Activated naive CD4-positive, alpha-beta T cell treated with anti-CD3 and anti-CD28 coated beads, Interleukin-2, amount 50 U/mL, for 24 hours (primary cell): ENCODE data around the gene TWF1.

Experiments
- H3K27ac Mint-ChIP-seq: one replicate; pipeline ENCODE4 v1.8.0; 2021; ENCODE audit warnings: mild to moderate bottlenecking, mixed read lengths
- H3K27me3 Mint-ChIP-seq: one replicate; pipeline ENCODE4 v1.8.0; 2021; ENCODE audit warnings: mixed read lengths
- H3K36me3 Mint-ChIP-seq: one replicate; pipeline ENCODE4 v1.8.0; 2021; ENCODE audit warnings: mixed read lengths
- H3K4me1 Mint-ChIP-seq: one replicate; pipeline ENCODE4 v1.8.0; 2021; ENCODE audit warnings: mixed read lengths
- H3K4me3 Mint-ChIP-seq: one replicate; pipeline ENCODE4 v1.8.0; 2021; ENCODE audit warnings: mild to moderate bottlenecking, mixed read lengths
- H3K9me3 Mint-ChIP-seq: one replicate; pipeline ENCODE4 v1.8.0; 2021; ENCODE audit warnings: mixed read lengths

Gene TWF1

DNA sequence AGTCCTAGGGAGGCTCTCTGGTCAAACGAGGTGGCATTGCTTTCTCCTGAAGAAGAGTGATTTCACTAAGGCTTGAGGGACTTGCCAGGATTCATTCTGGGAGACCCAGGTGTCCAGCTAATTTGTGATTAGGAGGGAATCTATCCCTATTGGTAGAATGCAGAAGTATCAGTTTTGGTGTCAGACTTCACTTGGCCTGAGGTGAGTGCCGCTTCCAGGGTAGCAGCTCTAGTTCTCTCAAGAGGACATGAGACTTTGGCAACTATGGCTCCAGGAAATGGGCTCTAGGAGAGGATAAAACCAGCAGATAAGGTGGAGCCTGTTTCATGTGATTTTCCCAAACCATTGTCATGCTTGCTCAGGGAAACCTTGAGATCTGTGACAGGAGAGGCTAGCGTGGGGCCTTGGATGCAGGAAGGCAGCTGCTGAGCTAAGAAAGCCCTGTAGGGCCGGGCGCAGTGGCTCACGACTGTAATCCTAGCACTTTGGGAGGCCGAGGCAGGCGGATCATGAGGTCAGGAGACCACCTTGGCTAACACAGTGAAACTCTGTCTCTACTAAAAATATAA, 18.2 kb upstream of the TWF1 start:
- no peaks in the 10 kb centered on the region for H3K4me1 Mint-ChIP-seq

DNA sequence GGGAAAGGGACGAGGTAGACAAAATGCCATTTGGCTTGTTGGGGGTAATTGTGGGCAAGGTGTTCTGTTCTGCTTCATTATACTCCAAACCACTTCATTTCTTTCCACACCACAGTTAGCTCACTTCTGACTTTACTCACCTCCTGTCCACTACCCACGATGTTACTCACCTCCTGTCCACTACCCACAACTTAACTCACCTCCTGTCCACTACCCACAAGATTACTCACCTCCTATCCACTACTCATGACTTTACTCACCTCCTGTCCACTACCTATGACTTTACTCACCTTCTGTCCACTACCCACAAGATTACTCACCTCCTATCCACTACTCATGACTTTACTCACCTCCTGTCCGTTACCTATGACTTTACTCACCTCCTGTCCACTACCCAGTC, 10.1 kb upstream of the TWF1 start:
- H3K27me3 Mint-ChIP-seq, result no peaks in the 10 kb centered on the region
- H3K27ac Mint-ChIP-seq, result peak overlapping the region; percentile 11
- H3K4me1 Mint-ChIP-seq, result peaks cover 22% of the 10 kb centered on the region
- H3K9me3 Mint-ChIP-seq, result no peaks in the 10 kb centered on the region
- H3K4me3 Mint-ChIP-seq, result no peak overlapping the region
- H3K36me3 Mint-ChIP-seq, result peaks cover 2% of the 10 kb centered on the region

More for the DNA sequence above, 18.2 kb upstream of the TWF1 start:
- Mint-ChIP-seq H3K27ac (no peak overlapping the region), H3K27me3 (no peaks in the 10 kb centered on the region), H3K4me3 (no peak overlapping the region), H3K9me3 (no peaks in the 10 kb centered on the region), H3K36me3 (no peaks in the 10 kb centered on the region)

- Mint-ChIP-seq H3K27me3 (no peaks in the 10 kb centered on the region), H3K9me3 (no peaks in the 10 kb centered on the region), H3K27ac (no peak overlapping the region), H3K4me3 (no peak overlapping the region), H3K36me3 (peaks cover 2% of the 10 kb centered on the region), H3K4me1 (peaks cover 30% of the 10 kb centered on the region)
Observed at GRCh38 chr12:43815416-43815815, 9.3 kb upstream of the TWF1 start.

- H3K4me1 Mint-ChIP-seq, result peaks cover 50% of the 10 kb centered on the region
Observed at GRCh38 chr12:43812926-43813325, 6.8 kb upstream of the TWF1 start.

DNA sequence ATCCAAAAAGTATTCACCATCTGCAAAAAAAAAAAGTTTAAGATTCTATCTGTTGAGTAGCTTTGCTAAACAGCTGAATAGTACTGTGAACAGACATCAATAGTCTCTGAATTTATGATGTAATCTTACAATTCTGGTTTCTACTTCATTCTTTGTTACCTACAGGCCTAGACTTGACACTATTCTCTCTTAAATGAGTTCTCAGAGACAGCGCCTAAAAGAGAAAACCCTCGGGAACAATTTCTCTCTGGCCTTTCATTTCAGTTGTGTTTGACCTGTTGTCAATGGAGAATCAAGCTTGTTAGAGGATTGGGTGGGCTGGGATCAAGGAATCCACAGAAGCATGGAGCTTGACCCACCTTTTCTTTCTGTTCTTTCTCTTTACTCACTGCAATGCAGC, 5.9 kb upstream of the TWF1 start:
- Mint-ChIP-seq H3K4me3 (no peak overlapping the region), H3K9me3 (no peaks in the 10 kb centered on the region), H3K36me3 (peaks cover 2% of the 10 kb centered on the region), H3K27ac (peak overlapping the region; percentile 38), H3K27me3 (no peaks in the 10 kb centered on the region), H3K4me1 (peaks cover 59% of the 10 kb centered on the region)

More at GRCh38 chr12:43812926-43813325, 6.8 kb upstream of the TWF1 start:
- H3K36me3 Mint-ChIP-seq, result peaks cover 2% of the 10 kb centered on the region
- no peak overlapping the region for H3K4me3 Mint-ChIP-seq
- no peak overlapping the region for H3K27ac Mint-ChIP-seq
- no peaks in the 10 kb centered on the region for H3K9me3 Mint-ChIP-seq
- no peaks in the 10 kb centered on the region for H3K27me3 Mint-ChIP-seq

DNA sequence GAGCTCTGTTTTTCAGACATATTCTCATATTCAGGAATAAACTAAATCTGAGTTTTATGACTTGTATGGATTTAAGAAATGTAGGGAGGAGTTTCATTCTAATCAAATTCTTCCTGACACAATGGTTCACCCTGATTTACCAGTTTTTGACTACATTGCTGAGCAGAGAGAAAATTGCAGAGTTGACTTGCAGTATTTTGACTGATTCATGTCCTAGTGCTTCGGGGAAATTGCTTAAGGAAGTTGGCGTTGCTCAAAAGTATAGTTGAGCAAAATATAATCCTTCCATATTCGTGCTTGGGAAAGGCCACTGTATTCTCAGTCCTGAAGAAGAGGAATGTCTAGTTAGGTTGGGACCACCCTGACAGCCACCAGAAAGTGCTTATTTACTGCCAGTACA, 1.3 kb upstream of the TWF1 start:
- Mint-ChIP-seq H3K4me1 (peaks cover 72% of the 10 kb centered on the region), H3K36me3 (peaks cover 4% of the 10 kb centered on the region), H3K27ac (peak overlapping the region; percentile 100), H3K27me3 (no peaks in the 10 kb centered on the region), H3K9me3 (no peaks in the 10 kb centered on the region), H3K4me3 (peak overlapping the region; percentile 95)

DNA sequence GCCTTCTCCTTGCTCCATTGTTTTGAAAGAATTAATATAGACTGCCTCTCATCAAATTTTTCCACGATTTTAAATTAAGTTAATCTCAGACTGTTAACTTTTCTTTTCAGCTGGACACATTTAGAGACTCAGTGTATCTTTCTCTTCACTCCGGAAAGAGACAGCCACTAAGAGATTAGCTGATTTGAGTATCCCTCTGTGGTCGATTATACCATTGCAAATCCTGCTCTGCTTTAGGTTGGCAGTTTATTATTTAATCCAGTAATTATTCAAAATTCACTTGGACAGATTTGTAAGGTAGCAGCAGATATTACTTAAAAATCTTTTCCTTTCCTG, 588 bp upstream of the TWF1 start:
- H3K36me3 Mint-ChIP-seq, result peaks cover 4% of the 10 kb centered on the region
- H3K4me1 Mint-ChIP-seq, result peaks cover 70% of the 10 kb centered on the region
- H3K27me3 Mint-ChIP-seq, result no peaks in the 10 kb centered on the region
- peak overlapping the region; percentile 100 for H3K27ac Mint-ChIP-seq
- H3K9me3 Mint-ChIP-seq, result no peaks in the 10 kb centered on the region
- H3K4me3 Mint-ChIP-seq, result peak overlapping the region; percentile 95

DNA sequence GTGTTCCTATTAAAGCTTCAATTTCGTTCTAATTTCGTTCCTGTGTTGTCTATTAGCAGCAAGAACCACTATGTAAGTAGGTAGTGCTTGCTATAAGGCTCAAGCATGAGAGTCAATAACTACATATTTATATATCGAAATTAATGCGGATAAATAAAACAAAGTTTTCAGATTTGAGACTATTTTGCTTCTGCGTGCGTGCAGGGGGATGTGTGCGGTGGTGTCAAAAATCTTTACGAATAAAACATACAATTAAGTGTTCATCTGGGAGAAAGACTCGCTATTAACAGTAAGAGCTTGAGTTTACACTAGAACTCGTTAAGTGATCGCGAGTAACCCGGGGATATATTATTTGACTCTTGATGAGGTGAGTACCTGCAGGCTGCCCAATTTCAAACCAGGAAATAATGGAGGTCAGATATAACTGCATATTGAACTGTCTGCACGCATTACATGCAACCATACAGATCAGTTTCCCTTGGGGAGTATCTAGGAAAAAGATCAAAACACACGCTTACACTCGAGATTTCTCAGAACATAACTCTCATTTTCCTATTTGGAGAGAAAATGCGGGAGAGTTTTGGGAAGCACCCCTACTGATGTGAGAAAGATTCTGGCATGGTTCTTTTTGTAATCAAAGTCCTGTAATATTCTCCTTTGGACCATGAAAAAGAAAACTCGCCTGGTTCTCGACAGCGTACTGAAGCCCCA, 813 bp downstream of the TWF1 start:
- Mint-ChIP-seq H3K9me3 (no peaks in the 10 kb centered on the region), H3K27me3 (no peaks in the 10 kb centered on the region), H3K27ac (peak overlapping the region; percentile 93), H3K36me3 (peaks cover 5% of the 10 kb centered on the region), H3K4me1 (peaks cover 57% of the 10 kb centered on the region), H3K4me3 (peak overlapping the region; percentile 95)

DNA sequence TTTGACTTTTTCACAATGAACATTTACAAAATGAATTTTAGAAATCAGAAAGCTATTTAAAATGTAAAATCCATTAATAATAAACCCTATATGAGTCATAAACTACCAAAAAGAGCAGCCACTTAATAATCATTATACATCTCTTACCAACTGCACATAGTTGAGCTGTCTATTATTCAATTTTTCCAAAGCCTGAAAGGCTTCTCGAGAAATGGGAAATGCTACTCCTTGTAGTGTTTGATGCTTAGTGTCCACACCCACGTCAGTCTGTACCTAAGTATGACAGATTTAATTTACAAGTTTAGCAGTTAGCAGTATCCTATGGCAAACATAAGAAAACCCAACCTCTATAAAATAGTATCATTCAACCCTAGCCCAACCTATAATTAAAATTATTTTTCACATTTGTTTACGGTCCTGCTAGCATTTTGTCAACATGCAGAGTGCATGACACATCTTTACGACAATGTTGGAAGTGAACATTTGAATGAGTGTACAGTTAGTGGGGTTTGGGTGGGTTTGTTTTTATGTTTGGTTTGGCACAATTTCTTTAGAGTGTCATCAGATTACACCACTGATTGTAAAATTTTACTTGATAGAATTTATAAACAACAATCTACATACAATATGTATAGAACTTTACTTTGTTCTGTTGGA, 8.4 kb downstream of the TWF1 start:
- Mint-ChIP-seq H3K36me3 (peaks cover 8% of the 10 kb centered on the region), H3K27ac (no peak overlapping the region), H3K4me3 (no peak overlapping the region), H3K27me3 (no peaks in the 10 kb centered on the region), H3K9me3 (no peaks in the 10 kb centered on the region), H3K4me1 (peaks cover 9% of the 10 kb centered on the region)

- H3K4me1 Mint-ChIP-seq, result peaks cover 4% of the 10 kb centered on the region
- H3K27me3 Mint-ChIP-seq, result no peaks in the 10 kb centered on the region
- no peak overlapping the region for H3K4me3 Mint-ChIP-seq
- no peaks in the 10 kb centered on the region for H3K9me3 Mint-ChIP-seq
- H3K36me3 Mint-ChIP-seq, result peaks cover 8% of the 10 kb centered on the region
- no peak overlapping the region for H3K27ac Mint-ChIP-seq
Observed at GRCh38 chr12:43795716-43796280, 10.3 kb downstream of the TWF1 start.

DNA sequence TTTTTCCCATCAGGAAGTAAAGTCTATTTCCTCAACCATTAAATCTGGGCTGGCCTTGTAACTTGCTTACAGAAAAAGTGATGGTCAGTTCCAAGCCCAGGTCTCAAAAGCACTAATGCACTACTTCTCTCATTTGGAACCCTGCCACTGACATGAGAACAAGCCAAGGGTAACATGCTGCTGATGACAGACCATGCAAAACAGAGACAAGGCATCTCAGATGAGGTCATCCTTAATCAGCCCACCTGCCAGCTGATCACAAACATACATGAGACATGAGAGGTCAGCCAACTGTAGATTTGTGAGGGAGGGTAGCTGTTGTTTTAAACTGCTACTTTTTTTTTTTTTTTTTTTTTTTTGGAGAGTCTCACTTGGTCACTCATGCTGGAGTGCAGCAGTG, 16.2 kb downstream of the TWF1 start:
- Mint-ChIP-seq H3K27ac (no peak overlapping the region), H3K36me3 (no peaks in the 10 kb centered on the region), H3K4me3 (no peak overlapping the region), H3K27me3 (no peaks in the 10 kb centered on the region), H3K4me1 (no peaks in the 10 kb centered on the region), H3K9me3 (no peaks in the 10 kb centered on the region)

GRCh38 chr12:43786899-43787693, 19.0 kb downstream of the TWF1 start:
- H3K27me3 Mint-ChIP-seq, result no peaks in the 10 kb centered on the region
- H3K9me3 Mint-ChIP-seq, result no peaks in the 10 kb centered on the region
- H3K27ac Mint-ChIP-seq, result no peak overlapping the region
- no peak overlapping the region for H3K4me3 Mint-ChIP-seq
- H3K4me1 Mint-ChIP-seq, result no peaks in the 10 kb centered on the region
- peaks cover 5% of the 10 kb centered on the region for H3K36me3 Mint-ChIP-seq

- no peak overlapping the region for H3K4me3 Mint-ChIP-seq
- no peak overlapping the region for H3K27ac Mint-ChIP-seq
- peaks cover 9% of the 10 kb centered on the region for H3K36me3 Mint-ChIP-seq
- no peaks in the 10 kb centered on the region for H3K27me3 Mint-ChIP-seq
- peaks cover 6% of the 10 kb centered on the region for H3K4me1 Mint-ChIP-seq
- H3K9me3 Mint-ChIP-seq, result no peaks in the 10 kb centered on the region
Observed at GRCh38 chr12:43776498-43776897, 29.6 kb downstream of the TWF1 start.

GRCh38 chr12:43766291-43766690, 39.8 kb downstream of the TWF1 start:
- H3K4me3 Mint-ChIP-seq, result no peak overlapping the region
- H3K9me3 Mint-ChIP-seq, result no peaks in the 10 kb centered on the region
- peaks cover 35% of the 10 kb centered on the region for H3K4me1 Mint-ChIP-seq
- no peaks in the 10 kb centered on the region for H3K27me3 Mint-ChIP-seq
- H3K27ac Mint-ChIP-seq, result no peak overlapping the region
- peaks cover 16% of the 10 kb centered on the region for H3K36me3 Mint-ChIP-seq

- peaks cover 10% of the 10 kb centered on the region for H3K36me3 Mint-ChIP-seq
- H3K9me3 Mint-ChIP-seq, result no peaks in the 10 kb centered on the region
- no peak overlapping the region for H3K4me3 Mint-ChIP-seq
- H3K4me1 Mint-ChIP-seq, result peaks cover 39% of the 10 kb centered on the region
- H3K27ac Mint-ChIP-seq, result no peak overlapping the region
- H3K27me3 Mint-ChIP-seq, result no peaks in the 10 kb centered on the region
Observed at GRCh38 chr12:43764528-43764927, 41.6 kb downstream of the TWF1 start.
